SH-SY5Y (cell line): ENCODE data around the gene RND2.

Source experiments
- GATA2 ChIP-seq: IDR thresholded peaks from 2 replicates; pipeline ENCODE4 v1.6.1; 2011; ENCODE audit warnings: mild to moderate bottlenecking, low read depth, low read length
- GATA3 ChIP-seq: IDR thresholded peaks from 2 replicates; pipeline ENCODE4 v1.6.1; 2011; ENCODE audit warnings: low read depth, mild to moderate bottlenecking, low read length, moderate library complexity

RND2 gene

DNA sequence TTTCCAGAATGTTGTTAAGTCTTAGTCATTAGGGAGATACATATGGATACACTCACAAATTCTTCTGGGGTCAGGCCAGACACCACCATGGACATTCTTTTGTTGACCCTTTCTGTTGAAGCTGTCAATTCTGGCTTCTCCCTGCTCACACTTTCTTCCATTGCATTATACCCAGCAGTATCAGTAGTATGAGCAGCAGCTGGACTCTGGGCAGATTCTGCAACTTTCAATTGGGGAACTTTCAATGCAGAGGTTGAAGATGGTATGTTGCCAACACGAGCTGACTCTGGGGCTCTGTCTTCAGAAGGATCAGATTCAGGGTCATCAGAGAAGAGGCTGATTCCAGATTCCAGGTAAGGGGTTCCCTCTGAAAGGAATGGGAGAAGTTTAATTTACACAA, 45.8 kb downstream of the RND2 start:
- no peak for TF ChIP-seq GATA2
- TF ChIP-seq GATA3 = no peak

DNA sequence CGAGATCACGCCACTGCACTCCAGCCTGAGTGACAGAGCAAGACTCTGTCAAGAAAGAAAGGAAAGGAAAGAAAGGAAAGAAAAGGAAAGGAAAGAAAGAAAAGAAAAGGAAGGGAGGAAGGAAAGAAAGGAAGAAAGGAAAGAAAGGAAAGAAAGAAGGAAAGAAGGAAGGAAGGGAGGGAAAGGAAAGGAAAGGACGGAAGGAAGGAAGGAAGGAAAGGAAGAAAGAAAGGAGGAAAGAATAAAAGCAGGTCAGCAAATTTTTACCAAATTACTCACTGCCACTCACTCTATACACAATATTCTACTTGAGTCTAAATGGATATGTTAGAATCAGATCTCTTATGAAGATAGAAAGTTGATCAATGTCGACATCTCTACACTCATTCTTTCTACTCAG, 49.8 kb downstream of the RND2 start:
- no peak for TF ChIP-seq GATA3

DNA sequence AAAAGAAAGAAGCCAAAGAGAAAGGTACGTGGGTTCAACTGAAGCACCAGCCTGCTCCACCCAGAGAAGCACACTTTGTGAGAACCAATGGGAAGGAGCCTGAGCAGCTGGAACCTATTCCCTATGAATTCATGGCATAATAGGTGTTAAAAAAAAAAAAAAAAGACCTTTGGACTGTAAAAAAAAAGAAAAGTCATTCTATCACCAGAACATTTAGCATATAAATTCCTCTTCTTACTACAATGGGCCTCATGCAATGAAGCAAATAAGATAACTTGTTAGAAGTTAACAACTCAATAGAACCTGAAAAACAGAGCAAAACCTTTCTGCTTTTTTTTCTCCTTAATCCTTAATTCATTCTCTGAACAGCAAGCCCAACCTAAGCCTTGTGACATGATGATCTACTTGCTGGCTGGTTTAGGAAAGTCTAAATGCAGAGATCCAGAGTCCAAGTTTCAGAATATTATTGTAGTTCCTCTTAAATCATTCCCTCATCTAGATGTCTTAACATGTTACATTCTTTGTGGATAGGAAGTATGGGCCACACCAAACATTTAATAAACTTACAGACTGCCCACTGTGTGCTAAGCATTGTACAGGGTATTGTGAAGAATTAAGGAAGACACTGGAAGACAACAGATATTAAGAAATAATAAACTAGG, 54.7 kb downstream of the RND2 start:
- no peak for TF ChIP-seq GATA3
- no peak for TF ChIP-seq GATA2
